ENCODE measurements around the gene STRA6. TPM values are rescaled to one million over a fixed set of nuclear protein-coding genes. Genes with fewer than 3 reads are reported as not detected.

The STRA6 gene
- total RNA-seq, 1 experiment from 2014 or later: 0.84 TPM

GRCh38 chr15:74217907-74218885 lies 15.6 kb upstream of the STRA6 start:
- ChIA-PET POLR2A (ENCODE audit: low non-redundant PET) (no interaction called here), CTCF (no interaction called here)
- no peak for DNase-seq (ENCODE audit: low spot score)
- TF ChIP-seq EZH2 (IDR thresholded peaks at IDR 0.05; ENCODE audit: borderline replicate concordance, low read depth, low read length, poor library complexity, severe bottlenecking) (no peak), CTCF (conservative IDR thresholded peaks at IDR 0.05; ENCODE audit: low read depth, low read length) (no peak)
- no peaks in the 10 kb centered on the region for H3K27me3 ChIP-seq (replicated peaks; ENCODE audit: insufficient read depth, low read depth, low read length, poor library complexity)
- H3K9me3 ChIP-seq (ENCODE audit: low read depth, low read length, poor library complexity, severe bottlenecking): no peaks in the 10 kb centered on the region
- no peaks in the 10 kb centered on the region for H3K36me3 ChIP-seq (ENCODE audit: insufficient read depth, low read length, poor library complexity, severe bottlenecking)
- no TSS peak for BruUV-seq (replicated peaks)
- H3K4me1 ChIP-seq (ENCODE audit: insufficient read depth, low read length, poor library complexity, severe bottlenecking): peaks cover 38% of the 10 kb centered on the region
- no peak overlapping the region for H3K27ac ChIP-seq (ENCODE audit: low read depth, low read length, poor library complexity, severe bottlenecking)
- H3K4me3 ChIP-seq (ENCODE audit: low read depth, low read length, poor library complexity, severe bottlenecking): no peak overlapping the region
- intact Hi-C loops (cut with micrococcal nuclease; ENCODE audit: unreplicated experiment): no loop called here

- ChIA-PET CTCF (no interaction called here), POLR2A (ENCODE audit: low non-redundant PET) (no interaction called here)
- DNase-seq (ENCODE audit: low spot score): no peak
- intact Hi-C loops (cut with micrococcal nuclease; ENCODE audit: unreplicated experiment): no loop called here
- no peak overlapping the region for H3K27ac ChIP-seq (ENCODE audit: low read depth, low read length, poor library complexity, severe bottlenecking)
- H3K27me3 ChIP-seq (replicated peaks; ENCODE audit: insufficient read depth, low read depth, low read length, poor library complexity): no peaks in the 10 kb centered on the region
- no peaks in the 10 kb centered on the region for H3K36me3 ChIP-seq (ENCODE audit: insufficient read depth, low read length, poor library complexity, severe bottlenecking)
- no peak for TF ChIP-seq CTCF (conservative IDR thresholded peaks at IDR 0.05; ENCODE audit: low read depth, low read length)
- no peak for TF ChIP-seq EZH2 (IDR thresholded peaks at IDR 0.05; ENCODE audit: borderline replicate concordance, low read depth, low read length, poor library complexity, severe bottlenecking)
- BruUV-seq (replicated peaks): no TSS peak
- no peak overlapping the region for H3K4me3 ChIP-seq (ENCODE audit: low read depth, low read length, poor library complexity, severe bottlenecking)
- no peaks in the 10 kb centered on the region for H3K9me3 ChIP-seq (ENCODE audit: low read depth, low read length, poor library complexity, severe bottlenecking)
- peaks cover 25% of the 10 kb centered on the region for H3K4me1 ChIP-seq (ENCODE audit: insufficient read depth, low read length, poor library complexity, severe bottlenecking)
Measured at GRCh38 chr15:74216949-74217348, 14.4 kb upstream of the STRA6 start.

- TF ChIP-seq EZH2 (IDR thresholded peaks at IDR 0.05; ENCODE audit: borderline replicate concordance, low read depth, low read length, poor library complexity, severe bottlenecking): no peak
- TF ChIP-seq CTCF (conservative IDR thresholded peaks at IDR 0.05; ENCODE audit: low read depth, low read length): no peak
Measured at GRCh38 chr15:74215958-74216357, 13.4 kb upstream of the STRA6 start.

More at GRCh38 chr15:74215958-74216357, 13.4 kb upstream of the STRA6 start:
- Histone ChIP-seq H3K4me3 (ENCODE audit: low read depth, low read length, poor library complexity, severe bottlenecking) (no peak overlapping the region), H3K27ac (ENCODE audit: low read depth, low read length, poor library complexity, severe bottlenecking) (no peak overlapping the region), H3K9me3 (ENCODE audit: low read depth, low read length, poor library complexity, severe bottlenecking) (no peaks in the 10 kb centered on the region), H3K36me3 (ENCODE audit: insufficient read depth, low read length, poor library complexity, severe bottlenecking) (no peaks in the 10 kb centered on the region), H3K27me3 (replicated peaks; ENCODE audit: insufficient read depth, low read depth, low read length, poor library complexity) (no peaks in the 10 kb centered on the region), H3K4me1 (ENCODE audit: insufficient read depth, low read length, poor library complexity, severe bottlenecking) (peaks cover 16% of the 10 kb centered on the region)
- CTCF ChIA-PET: no interaction called here
- intact Hi-C loops (cut with micrococcal nuclease; ENCODE audit: unreplicated experiment): no loop called here
- BruUV-seq (replicated peaks): no TSS peak
- DNase-seq (ENCODE audit: low spot score): no peak
- POLR2A ChIA-PET (ENCODE audit: low non-redundant PET): no interaction called here
